H1 (cell line): ENCODE data around the gene SNX7.

Experiments used
- CBX8 ChIP-seq: fragments of 300-800, 300-1000 bp; sonication (generic); IDR thresholded peaks from 2 replicates; pipeline ENCODE4 v1.7.1; 2016; ENCODE audit warnings: low read depth, low read length, borderline replicate concordance
- CHD1 ChIP-seq: IDR thresholded peaks from 2 replicates; pipeline ENCODE4 v1.6.1; 2012; ENCODE audit warnings: low read depth, low read length, improper control_type of control experiment
- CTCF ChIP-seq, 3 experiments: IDR thresholded peaks; 1 replicate in 2 of 3; 2 replicates in 1 of 3; pipeline versions ENCODE4 v1.5.1 to v1.6.1; 2011; ENCODE audit warnings: low read length in 3 of 3, mild to moderate bottlenecking in 3 of 3, inconsistent platforms in 2 of 3, low read depth in 1 of 3, moderate library complexity in 1 of 3; ENCODE audit not compliant: insufficient read depth in 1 of 3; ENCODE audit errors: control extremely low read depth in 1 of 3
- EZH2 ChIP-seq: fragments of 200-600 bp; sonication (generic); IDR thresholded peaks from 2 replicates; pipeline ENCODE4 v1.7.1; 2012; ENCODE audit warnings: low read depth, mild to moderate bottlenecking, moderate library complexity, low read length, inconsistent platforms; ENCODE audit not compliant: severe bottlenecking
- GABPA ChIP-seq: IDR thresholded peaks from 2 replicates; pipeline ENCODE4 v1.6.1; 2011; ENCODE audit warnings: mild to moderate bottlenecking, low read length, moderate library complexity, borderline replicate concordance; ENCODE audit not compliant: insufficient read depth
- GTF2F1 ChIP-seq: IDR thresholded peaks from 2 replicates; pipeline ENCODE4 v1.6.1; 2012; ENCODE audit warnings: low read depth, low read length, improper control_type of control experiment, borderline replicate concordance
- JUND ChIP-seq: IDR thresholded peaks from 2 replicates; pipeline ENCODE4 v1.6.1; 2011; ENCODE audit warnings: mild to moderate bottlenecking, improper control_type of control experiment, low read length
- POLR2A ChIP-seq, 2 experiments: IDR thresholded peaks; 1 replicate in 1 of 2; 2 replicates in 1 of 2; pipeline ENCODE4 v1.6.1; 2011; ENCODE audit warnings: low read depth in 2 of 2, low read length in 2 of 2, mild to moderate bottlenecking in 2 of 2; ENCODE audit errors: control extremely low read depth in 1 of 2
- POLR2AphosphoS5 ChIP-seq: IDR thresholded peaks from 2 replicates; pipeline ENCODE4 v1.6.1; 2011; ENCODE audit warnings: low read depth, low read length
- SP2 ChIP-seq: IDR thresholded peaks from 2 replicates; pipeline ENCODE4 v1.6.1; 2012; ENCODE audit warnings: mild to moderate bottlenecking, low read length, inconsistent platforms
- TAF1 ChIP-seq: IDR thresholded peaks from 2 replicates; pipeline ENCODE4 v1.6.1; 2011; ENCODE audit warnings: mild to moderate bottlenecking, low read depth, low read length
- TCF12 ChIP-seq: IDR thresholded peaks from 2 replicates; pipeline ENCODE4 v1.6.1; 2011; ENCODE audit warnings: low read depth, mild to moderate bottlenecking, low read length
- TF ChIP-seq, protein P1 (sequence below): IDR thresholded peaks from 2 replicates; pipeline ENCODE4 v1.6.1; 2012; ENCODE audit warnings: inconsistent platforms
- TF ChIP-seq, protein P2 (sequence below): IDR thresholded peaks from 2 replicates; pipeline ENCODE4 v1.6.1; 2012; ENCODE audit warnings: inconsistent platforms

DNA sequence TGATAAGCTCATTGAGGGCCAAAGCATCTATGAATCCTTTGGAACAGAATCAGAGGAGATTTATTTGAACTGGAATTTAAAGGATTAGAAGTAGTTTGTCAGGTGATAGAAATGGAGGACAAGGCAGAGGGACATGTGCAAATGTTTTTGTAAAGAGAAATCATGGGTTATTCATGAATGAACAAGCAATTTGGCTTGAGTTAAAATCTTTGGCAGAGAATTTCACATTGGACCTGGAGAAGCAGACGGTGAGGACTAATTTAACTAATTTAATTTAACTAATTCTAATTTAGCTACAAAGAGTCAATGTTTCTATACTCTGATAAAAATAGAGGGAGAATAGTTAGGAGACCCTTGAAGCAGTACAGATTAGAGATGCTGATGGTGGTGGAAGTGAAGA, 36.3 kb downstream of the SNX7 start:
- no peak for TF ChIP-seq CTCF (IDR thresholded peaks at IDR 0.05; ENCODE audit: control extremely low read depth in 1 of 3, insufficient read depth in 1 of 3, low read depth in 1 of 3, low read length in 3 of 3)
- TF ChIP-seq EZH2: no peak
- TF ChIP-seq, protein P1, sequence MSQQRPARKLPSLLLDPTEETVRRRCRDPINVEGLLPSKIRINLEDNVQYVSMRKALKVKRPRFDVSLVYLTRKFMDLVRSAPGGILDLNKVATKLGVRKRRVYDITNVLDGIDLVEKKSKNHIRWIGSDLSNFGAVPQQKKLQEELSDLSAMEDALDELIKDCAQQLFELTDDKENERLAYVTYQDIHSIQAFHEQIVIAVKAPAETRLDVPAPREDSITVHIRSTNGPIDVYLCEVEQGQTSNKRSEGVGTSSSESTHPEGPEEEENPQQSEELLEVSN: no peak
- TF ChIP-seq CHD1: no peak
- no peak for TF ChIP-seq POLR2AphosphoS5
- no peak for TF ChIP-seq TAF1
- TF ChIP-seq, protein P2, sequence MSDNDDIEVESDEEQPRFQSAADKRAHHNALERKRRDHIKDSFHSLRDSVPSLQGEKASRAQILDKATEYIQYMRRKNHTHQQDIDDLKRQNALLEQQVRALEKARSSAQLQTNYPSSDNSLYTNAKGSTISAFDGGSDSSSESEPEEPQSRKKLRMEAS: no peak
- TF ChIP-seq JUND: no peak
- TF ChIP-seq SP2: no peak
- TF ChIP-seq TCF12: no peak
- TF ChIP-seq CBX8: no peak
- no peak for TF ChIP-seq GABPA
- TF ChIP-seq GTF2F1: no peak
- TF ChIP-seq POLR2A (IDR thresholded peaks at IDR 0.05; ENCODE audit: control extremely low read depth in 1 of 2, low read depth in 2 of 2, low read length in 2 of 2): no peak
